Heart left ventricle (tissue), 13 donors: ENCODE measurements around the gene PDIA6.

Experiments used
- POLR2A ChIP-seq, 2 donors: fragments of 450-650 bp; IDR thresholded peaks; one replicate each; pipeline ENCODE4 v1.6.1; 2017; ENCODE audit warnings: antibody characterized with exemption in 2 of 2, mild to moderate bottlenecking in 2 of 2, moderate library complexity in 2 of 2
- TF ChIP-seq, protein P1 (sequence below), 12 donors: fragments of 200-600 bp; sonication (generic) in 4 of 12; IDR thresholded peaks; one replicate each; pipeline versions ENCODE4 v1.5.0 to v1.8.0; 2018 to 2022; ENCODE audit warnings: antibody characterized with exemption in 12 of 12, mild to moderate bottlenecking in 5 of 12
- donor health status: ischemic (EF 13 %, LVEDD 7.1; RV severe dilation, severe dysfunction).
- donor health status: DM: no; HTN: yes; CAD: no.
- donor health status: DM: no; HTN: no; CAD: no.
- donor health status: ischemic (EF 25% LVEDD 6.9; RV normal size, moderate dysfunction).
- donor health status: ischemic (EF 25% LVEDD 5.7; RV mildly dilated, moderate dysfunction).
- donor health status: ischemic (EF 35%, LVEDD 5.7; RV mildly dilated, moderate dysfunction).
- donor health status: nonischemic (EF 11% LVEDD 7.7; RV severe dilation, severe dysfunction).
- donor health status: DM: yes; HTN: yes; CAD: no.
- donor health status: PGD.
- donor health status: ischemic (EF 29% LVEDD 5.4; RV normal size, mild dysfunction).
- donor health status: nonischemic (EF 23%, LVEDD 6.1; RV moderate dilation, normal function).

DNA sequence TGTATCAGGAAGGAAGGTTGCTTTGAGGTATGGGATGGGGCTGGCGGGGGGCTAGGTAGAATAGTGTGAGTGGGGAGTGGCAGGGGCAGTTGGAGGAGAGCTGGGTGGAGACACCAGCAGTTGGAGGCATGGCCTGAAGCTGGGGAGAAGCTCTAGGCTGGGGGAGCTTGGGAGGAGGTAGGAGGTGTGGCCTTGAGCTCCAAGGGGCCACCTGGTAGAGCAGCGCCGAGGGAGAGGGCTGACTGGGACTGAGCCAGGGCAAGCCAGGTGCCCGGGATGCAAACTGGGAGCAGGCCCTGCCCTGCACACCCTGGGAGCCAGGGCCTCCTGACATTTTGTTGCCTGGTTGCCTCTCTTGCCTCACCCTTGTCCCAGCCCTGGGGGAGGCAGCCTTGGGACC lies 33.1 kb upstream of the PDIA6 start:
- TF ChIP-seq, protein P1, sequence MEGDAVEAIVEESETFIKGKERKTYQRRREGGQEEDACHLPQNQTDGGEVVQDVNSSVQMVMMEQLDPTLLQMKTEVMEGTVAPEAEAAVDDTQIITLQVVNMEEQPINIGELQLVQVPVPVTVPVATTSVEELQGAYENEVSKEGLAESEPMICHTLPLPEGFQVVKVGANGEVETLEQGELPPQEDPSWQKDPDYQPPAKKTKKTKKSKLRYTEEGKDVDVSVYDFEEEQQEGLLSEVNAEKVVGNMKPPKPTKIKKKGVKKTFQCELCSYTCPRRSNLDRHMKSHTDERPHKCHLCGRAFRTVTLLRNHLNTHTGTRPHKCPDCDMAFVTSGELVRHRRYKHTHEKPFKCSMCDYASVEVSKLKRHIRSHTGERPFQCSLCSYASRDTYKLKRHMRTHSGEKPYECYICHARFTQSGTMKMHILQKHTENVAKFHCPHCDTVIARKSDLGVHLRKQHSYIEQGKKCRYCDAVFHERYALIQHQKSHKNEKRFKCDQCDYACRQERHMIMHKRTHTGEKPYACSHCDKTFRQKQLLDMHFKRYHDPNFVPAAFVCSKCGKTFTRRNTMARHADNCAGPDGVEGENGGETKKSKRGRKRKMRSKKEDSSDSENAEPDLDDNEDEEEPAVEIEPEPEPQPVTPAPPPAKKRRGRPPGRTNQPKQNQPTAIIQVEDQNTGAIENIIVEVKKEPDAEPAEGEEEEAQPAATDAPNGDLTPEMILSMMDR (IDR thresholded peaks at IDR 0.05): no peak
- TF ChIP-seq POLR2A (IDR thresholded peaks at IDR 0.05): no peak
